H54 (cell line): ENCODE data around the gene LRCOL1.

ENCODE experiments used
- DNase-seq: peaks from one replicate; pipeline ENCODE4 v3.0.0; 2011; ENCODE audit warnings: low spot score, mixed read lengths; ENCODE audit not compliant: insufficient read length
- FAIRE-seq: peaks from 3 replicates; lab custom pipeline; 2011; peaks lifted over from hg19 to GRCh38; lab: Jason Lieb, UNC
- POLR2A ChIP-seq: IDR thresholded peaks from 2 replicates; pipeline ENCODE4 v1.6.1; 2011; ENCODE audit warnings: low read depth, mild to moderate bottlenecking, low read length

LRCOL1 gene

DNA sequence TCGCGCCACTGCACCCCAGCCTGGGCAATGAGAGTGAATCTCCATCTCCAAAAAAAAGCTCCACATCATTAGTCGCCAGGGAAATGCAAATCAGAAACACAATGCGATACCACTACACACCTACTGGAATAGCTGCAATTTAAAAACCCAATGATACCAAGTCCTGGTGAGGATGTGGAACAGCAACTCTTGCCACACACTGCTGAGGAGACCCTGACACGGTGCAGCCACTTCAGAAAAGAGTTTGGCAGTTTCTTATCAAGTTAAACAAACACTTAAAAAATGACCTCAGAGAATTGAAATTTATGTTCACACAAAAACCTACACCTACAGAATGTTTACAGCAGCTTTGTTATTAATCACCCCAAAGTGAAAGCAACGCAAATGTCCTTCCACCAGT is 20.3 kb upstream of the LRCOL1 start:
- TF ChIP-seq POLR2A: no peak
- no peak for DNase-seq
- no peak for FAIRE-seq

DNA sequence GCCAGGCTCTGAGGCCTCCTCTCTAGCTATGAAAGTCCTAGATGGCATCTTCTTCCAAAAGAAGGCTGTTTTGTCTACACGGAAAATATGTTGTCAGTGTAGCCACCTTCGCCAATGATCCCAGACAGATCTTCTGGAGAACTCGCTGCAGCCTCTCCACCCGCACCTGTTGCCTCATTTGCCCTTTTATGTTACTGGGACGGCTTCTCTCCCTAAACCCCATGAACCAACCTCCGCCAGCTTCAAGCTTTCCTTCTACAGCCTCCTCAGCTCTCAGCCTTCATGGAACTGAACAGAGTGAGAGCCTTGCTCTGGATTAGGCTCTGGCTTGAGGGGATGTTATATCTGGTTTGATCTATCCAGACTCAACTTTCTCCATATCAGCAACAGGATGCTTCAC is 18.9 kb upstream of the LRCOL1 start:
- DNase-seq (no peak), FAIRE-seq (no peak)
- no peak for TF ChIP-seq POLR2A

DNA sequence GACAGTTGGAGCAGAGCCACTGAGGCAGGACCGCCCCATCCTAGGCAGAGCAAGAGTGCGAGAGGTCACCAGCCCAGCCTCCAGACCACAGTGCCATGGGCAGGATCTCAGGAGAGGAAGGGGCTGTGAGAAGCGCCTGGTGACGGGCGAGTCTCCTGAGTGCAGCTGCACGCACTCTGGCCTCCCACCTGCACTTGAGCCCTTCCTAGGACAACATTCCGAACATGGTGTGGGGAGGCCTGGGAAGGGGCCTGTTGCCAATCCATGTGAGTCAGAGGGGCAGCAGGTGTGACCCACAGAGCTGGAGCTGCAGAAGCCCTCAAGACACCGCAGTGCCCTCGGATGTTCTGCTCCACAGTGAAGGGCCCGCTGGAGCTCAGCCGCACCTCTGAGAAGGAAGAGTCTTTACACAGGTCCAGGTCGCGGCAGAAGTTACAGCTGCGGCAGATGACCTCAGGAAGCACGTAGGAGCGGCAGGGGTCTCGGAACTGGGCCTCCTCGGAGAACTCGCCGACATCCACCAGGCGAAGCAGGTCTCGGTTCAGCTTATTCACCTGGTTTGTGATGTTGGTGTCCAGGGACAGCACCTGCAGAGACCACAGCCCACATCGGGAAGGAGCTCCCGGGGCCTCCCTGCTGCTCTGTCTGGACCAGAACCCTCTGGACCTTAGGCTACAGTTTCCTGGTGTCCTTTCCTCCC is 15.5 kb upstream of the LRCOL1 start:
- no peak for TF ChIP-seq POLR2A
- no peak for FAIRE-seq
- DNase-seq: no peak

DNA sequence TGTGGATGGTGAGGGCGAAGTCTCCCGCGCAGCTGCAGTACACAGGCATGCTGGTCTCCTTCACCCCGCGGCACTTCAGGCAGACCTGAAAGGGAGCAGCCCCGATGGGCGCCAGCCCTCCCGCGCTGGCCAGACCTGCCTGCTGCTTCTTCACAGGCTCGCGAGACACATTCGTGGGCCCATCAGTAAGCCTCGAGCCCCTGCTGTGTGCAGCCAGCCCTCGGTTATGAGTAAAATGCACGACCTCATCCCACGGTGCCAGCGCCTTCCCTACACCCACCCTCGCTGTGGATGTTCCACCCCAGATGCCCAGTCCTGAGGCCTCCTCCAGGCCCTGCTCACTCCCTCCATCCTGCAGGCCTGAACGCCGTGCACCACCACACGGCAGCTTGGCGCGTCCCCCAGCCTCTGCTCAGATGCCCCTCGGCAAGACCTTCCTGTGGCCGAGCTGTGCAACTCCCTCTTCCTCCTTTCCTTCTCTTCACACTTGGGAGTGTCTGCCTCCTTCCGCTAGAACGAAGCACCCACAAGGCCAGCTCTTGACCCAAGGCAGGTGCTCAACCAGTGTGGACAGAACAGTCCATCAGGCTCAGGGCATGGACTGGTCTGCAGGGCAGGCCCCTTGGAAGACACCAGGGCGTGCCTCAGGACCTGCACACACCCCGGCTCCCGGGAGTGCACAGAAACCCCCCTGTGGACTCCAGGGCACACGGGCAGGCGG is 14.7 kb upstream of the LRCOL1 start:
- TF ChIP-seq POLR2A: no peak
- DNase-seq: no peak
- no peak for FAIRE-seq

DNA sequence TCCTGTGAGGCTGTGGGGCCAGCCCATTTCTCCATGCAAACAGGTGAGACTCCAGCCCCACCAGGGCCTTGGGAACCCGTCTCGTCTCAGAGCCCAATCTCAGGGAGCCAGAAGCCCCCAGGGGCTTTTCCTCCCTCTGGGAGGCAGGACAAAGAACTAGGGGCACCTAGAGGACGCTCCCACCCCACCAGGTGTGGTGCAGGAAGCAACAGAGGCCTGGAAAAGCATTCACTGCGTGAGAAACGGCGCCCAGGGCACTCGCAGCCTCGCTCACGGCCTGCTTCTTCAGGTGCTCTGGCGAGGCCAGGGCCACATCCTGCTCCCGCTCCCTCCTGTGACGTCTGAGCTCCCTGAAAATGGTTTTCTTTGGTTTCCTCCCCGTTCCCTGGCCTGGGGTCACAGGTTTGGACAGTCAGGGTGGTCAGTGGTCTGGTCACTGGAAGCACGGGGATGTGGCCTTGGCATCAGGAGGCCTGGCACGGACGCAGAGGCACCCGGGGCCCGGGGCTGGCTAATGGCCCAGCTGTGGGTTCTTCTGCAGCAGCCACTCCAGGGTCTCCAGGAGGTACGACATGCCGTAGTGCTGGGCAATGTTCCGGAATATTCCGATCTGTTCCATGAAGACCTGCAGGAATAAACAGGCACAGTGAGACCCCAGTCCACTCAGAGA is 13.9 kb upstream of the LRCOL1 start:
- DNase-seq (no peak), FAIRE-seq (no peak)
- TF ChIP-seq POLR2A: no peak

DNA sequence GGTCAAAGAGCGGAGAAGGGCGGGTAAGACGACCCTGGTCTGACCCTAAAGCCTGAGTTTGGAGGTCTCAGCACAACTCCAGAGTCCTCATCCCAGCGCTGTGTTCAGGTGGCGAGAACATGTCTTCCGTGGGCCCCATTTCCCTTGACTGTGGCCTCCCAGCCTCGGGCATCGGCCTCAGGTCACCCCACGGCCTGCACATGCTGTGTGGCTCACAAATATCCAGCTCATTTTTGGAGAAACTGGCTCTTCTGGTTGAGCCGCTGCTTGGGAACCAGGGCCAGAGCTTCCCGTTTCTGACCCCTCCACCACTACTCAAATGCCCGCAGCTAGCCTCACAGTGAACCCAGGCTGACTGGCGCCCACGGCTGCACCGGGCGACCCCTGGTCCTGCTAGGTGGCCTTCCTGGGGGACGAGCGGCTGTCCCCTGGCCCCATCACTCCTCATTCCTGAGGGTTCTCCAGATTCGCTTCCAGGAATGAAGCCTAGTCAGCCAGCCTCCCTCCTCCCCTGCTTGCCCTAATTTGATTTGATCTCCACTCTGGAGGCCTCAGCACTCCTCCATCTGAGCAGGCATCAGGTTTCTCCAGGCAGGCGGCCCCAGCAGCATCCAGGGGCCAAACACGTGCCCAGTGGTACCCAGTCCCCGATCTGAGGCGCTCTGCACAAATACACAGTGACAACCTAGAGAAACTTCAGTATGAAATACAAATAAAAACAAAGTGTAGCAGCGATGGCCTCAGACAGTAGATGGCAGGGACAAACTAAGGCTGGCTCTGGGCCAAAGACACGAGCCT is 12.9 kb upstream of the LRCOL1 start:
- no peak for FAIRE-seq
- TF ChIP-seq POLR2A: no peak

DNA sequence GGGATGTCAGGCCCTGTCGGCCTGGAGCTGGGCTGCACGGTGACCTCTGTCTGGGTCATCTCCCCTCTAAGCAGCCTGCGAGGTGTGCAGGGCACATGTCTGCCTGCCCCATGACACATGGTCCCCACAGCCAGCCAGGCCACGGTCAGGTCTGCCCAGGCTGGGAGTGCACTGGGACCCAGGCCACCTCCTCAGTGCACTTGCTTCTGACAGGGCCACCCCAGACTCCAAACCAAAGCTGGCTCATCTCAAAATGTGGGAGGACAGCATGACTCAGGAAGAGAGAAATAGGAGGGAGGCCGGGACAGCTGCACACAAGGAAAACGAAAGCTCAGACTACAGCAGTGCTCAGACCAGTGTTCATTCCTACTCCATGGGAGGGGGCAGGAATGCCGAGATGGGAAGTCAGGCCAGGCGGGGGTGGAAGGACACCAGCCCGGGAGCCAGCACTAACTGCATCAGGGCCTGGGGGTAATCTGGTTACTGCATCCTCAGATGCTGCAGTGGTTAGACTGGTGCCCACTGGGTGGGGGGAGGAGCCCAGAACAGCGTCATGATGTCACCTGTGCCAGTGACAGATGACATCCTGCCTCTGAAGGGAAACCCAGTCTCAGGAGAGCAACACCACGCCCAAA is 12.2 kb upstream of the LRCOL1 start:
- no peak for TF ChIP-seq POLR2A
- FAIRE-seq (no peak), DNase-seq (peak; percentile 83)

More for the DNA sequence above, 12.9 kb upstream of the LRCOL1 start:
- DNase-seq: no peak

DNA sequence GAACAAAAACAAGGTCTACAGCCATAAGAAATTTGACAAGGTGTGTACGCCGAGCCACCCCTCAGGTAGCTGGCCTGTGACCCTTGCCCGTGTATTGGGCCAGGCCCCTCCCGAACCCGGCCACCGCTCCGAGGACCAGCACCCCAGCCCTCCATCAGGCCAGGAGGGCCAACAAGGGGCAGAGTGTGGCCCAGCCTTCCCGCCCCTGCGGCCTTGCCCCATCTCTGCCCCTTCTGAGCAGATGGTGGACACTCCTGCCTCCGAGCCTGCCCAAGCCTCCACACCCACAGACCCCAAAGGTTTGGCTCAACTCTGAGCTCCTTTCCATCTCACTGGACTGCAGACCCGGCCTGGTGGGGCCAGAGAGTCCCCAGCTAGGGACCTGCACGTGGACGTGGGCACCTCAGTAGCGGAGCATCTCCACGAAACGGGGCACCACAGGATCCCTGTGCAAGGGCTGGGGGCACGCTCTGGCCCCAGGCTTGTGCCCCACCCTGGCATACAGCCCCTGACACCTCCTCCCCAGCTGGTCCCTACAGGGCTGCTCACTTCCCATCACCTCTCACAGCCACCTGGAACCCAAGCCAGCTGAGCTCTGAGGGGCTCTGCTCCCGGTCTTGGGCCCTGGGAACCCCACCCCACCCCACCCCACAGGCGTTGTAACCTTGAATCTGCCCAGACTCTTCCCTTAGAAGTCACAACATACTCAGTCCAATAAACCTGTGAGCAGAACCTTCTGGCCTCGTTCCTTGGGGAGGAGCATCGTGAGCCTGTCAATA is 11.5 kb upstream of the LRCOL1 start:
- DNase-seq (no peak), FAIRE-seq (no peak)
- TF ChIP-seq POLR2A: no peak

DNA sequence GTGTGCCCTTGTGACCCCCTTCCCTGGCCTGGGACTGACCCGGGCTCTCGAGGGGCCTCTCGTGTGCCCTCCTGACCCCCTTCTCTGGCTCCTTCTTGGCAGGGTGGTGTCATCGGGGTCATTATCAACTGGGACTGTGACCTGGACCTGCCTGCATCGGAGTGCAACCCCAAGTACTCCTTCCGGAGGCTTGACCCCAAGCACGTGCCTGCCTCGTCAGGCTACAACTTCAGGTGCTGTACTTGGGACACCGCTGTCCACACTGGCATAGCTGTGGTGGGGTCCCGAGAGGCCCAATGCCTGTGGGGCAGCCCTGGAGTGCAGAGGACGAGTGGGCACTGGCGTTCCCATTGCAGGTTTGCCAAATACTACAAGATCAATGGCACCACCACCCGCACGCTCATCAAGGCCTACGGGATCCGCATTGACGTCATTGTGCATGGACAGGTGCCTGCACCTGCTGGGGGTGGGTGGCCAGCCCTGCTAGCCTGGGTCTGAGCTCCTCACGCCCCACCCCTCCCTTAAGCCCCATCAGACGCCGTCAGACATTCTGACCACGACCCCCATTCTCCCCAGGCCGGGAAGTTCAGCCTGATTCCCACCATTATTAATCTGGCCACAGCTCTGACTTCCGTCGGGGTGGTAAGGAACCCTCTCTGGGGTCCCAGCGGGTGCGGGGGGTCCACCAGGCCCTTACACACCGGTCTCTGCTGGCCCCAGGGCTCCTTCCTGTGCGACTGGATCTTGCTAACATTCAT is 10.7 kb upstream of the LRCOL1 start:
- FAIRE-seq: no peak
- no peak for TF ChIP-seq POLR2A
- no peak for DNase-seq

DNA sequence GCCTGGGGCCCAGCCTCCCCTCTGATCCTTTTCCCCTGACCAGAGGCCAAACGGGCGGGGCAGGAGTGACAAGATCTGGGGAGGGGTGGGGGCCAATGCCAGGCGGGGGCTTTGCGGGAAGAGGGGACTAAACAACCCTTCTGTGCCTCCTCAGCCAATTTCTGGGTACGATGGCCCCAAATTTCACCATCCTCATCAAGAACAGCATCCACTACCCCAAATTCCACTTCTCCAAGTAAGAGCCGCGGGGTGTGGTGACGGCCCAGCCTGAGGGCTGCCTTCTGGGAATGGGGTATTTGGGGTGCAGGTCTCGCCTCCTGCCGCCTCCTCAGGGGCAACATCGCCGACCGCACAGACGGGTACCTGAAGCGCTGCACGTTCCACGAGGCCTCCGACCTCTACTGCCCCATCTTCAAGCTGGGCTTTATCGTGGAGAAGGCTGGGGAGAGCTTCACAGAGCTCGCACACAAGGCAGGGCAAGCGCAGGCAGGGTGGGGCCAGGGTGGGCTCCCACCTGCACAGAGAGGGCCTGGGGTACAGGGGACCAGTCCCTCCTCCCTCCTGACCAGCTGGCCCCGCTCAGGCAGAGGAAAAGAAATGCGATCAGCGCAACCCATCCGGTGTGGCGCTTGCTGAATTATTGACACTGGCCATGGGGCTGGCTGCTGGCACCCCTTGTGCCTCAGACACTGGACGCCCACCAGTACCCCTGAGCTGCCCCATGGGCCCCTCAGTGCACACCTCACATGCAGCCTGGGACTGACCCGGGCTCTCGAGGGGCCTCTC is 9.9 kb upstream of the LRCOL1 start:
- DNase-seq (no peak), FAIRE-seq (no peak)
- TF ChIP-seq POLR2A: no peak

DNA sequence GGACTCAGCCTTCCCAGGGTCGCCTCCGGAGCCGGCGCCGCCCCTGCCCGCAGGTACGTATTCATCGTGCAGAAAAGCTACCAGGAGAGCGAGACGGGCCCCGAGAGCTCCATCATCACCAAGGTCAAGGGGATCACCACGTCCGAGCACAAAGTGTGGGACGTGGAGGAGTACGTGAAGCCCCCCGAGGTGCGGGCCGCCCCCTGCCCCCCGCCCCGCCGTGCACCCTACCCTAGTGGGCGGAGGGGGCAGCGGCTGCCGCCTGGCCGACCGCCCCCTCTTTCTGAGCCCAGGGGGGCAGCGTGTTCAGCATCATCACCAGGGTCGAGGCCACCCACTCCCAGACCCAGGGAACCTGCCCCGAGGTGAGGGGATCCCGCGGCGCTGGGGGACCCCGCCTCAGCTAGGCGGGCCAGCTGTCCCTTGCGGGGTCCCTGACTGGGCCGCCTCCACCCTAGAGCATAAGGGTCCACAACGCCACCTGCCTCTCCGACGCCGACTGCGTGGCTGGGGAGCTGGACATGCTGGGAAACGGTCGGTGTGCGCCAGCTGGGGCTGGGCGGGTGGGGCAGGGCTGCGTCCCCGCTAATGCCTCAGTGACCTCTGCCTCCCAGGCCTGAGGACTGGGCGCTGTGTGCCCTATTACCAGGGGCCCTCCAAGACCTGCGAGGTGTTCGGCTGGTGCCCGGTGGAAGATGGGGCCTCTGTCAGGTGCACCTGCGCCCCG is 9.2 kb upstream of the LRCOL1 start:
- FAIRE-seq: no peak

DNA sequence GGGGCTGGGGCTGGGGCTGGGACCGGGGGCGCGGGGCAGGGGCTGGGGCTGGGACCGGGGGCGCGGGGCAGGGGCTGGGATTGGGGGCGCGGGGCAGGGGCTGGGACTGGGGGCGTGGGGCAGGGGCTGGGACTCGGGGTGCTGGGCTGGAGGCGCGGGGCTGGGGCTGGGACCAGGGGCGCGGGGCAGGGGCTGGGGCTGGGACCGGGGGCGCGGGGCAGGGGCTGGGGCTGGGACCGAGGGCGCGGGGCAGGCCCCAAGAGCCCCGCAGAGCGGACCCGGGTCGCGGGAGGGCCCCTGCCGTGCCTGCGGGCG is 8.6 kb upstream of the LRCOL1 start:
- FAIRE-seq (no peak), DNase-seq (no peak)
- no peak for TF ChIP-seq POLR2A

More for the DNA sequence above, 9.2 kb upstream of the LRCOL1 start:
- DNase-seq: no peak
- TF ChIP-seq POLR2A: no peak
